Fibroblast of the aortic adventitia (primary cell): ENCODE measurements around the gene CHAF1A. TPM values are rescaled to one million over a fixed set of nuclear protein-coding genes. Genes with fewer than 3 reads are reported as not detected.
A peak's percentile ranks its signal among the peaks of the same experiment; 100 is the strongest.

Source experiments
- DNase-seq: peaks from one replicate; pipeline ENCODE4 v3.0.0-alpha.2; 2010; ENCODE audit warnings: low read depth
- H3K4me3 ChIP-seq: 2 replicates; pipeline ENCODE4 v1.5.1; 2011; ENCODE audit warnings: low read depth, mild to moderate bottlenecking, control low read depth, low read length, moderate library complexity
- CTCF ChIP-seq: IDR thresholded peaks from 2 replicates; pipeline ENCODE4 v1.5.1; 2011; ENCODE audit warnings: mild to moderate bottlenecking, low read length, control low read depth, inconsistent platforms; ENCODE audit not compliant: insufficient read depth
- total RNA-seq: library from RNA; depleted of rRNA; stranded (reverse); fragments of >200 nt; gene quantifications from 2 replicates; pipeline ENCODE4 v1.2.3, GENCODE V29; 2012; ENCODE audit warnings: low replicate concordance

The CHAF1A gene
- total RNA-seq = 8.6 and 25.8 TPM in 2 replicates

GRCh38 chr19:4402171-4403004 is at the start of gene CHAF1A:
TSS of gene CHAF1A (plus strand) at chr19:4402640. CDS start at chr19:4402763, 123 bp downstream.
- TF ChIP-seq CTCF = no peak
- peak; percentile 100 for DNase-seq
- peak within 1 kb of the TSS; percentile 84 for H3K4me3 ChIP-seq

DNA sequence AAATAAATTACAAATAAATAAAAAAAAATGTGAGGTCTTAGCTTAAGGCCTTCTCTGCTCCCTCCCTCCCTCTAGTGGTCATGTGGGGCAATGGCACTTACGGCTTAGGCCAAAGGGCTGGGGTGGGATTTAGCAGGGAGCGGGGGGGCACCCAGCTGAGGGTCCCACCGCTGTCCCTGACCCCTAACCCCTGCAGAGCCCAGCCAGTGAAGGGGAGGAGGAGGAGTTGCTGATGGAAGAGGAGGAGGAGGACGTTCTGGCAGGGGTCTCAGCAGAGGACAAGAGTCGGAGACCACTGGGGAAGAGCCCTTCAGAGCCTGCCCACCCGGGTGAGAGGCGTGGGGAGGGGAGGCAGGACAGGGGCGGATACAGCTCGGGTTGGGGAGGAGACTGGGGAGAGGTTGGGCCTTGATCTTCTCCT is 49.7 kb upstream of the CHAF1A start:
- peak; percentile 92 for TF ChIP-seq CTCF
- peak; percentile 79 for DNase-seq
- H3K4me3 ChIP-seq = no peak overlapping the region

DNA sequence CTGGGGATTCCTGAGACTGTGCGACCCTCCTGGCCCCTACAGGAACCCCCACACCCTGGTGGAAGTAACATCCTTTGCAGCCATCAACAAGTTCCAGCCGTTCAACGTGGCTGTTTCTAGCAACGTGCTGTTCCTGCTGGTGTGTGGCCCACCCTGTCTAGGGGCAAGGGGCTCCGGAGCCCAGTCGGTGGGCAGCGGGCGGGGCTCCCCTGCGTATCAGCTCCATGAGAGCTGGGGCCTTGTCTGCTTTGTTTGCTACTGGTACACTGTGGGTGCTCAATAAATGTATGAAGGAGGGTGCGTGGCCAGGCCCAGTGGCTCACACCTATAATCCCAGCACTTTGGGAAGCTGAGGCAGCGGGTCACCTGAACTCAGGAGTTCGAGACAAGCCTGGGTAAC is 48.2 kb upstream of the CHAF1A start:
- no peak for TF ChIP-seq CTCF
- no peak overlapping the region for H3K4me3 ChIP-seq
- no peak for DNase-seq

DNA sequence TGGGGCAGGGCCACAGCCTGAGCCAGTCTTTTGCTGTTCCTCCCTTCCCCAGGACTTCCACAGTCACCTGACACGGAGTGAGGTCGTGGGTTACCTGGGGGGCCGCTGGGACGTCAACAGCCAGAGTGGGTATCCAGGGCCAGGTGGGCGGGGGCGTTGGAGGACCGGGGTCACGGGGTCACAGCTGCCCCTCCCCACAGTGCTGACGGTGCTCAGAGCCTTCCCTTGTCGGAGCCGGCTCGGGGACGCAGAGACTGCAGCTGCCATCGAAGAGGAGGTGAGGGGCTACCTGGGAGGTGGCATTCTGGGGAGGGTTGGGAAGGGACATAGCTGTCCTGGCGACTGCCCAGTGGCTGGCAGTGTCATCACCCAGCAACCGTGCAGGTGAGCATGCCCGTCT is 47.5 kb upstream of the CHAF1A start:
- no peak for DNase-seq
- no peak for TF ChIP-seq CTCF
- H3K4me3 ChIP-seq = no peak overlapping the region

GRCh38 chr19:4357095-4357797 is 45.2 kb upstream of the CHAF1A start:
- DNase-seq = no peak
- H3K4me3 ChIP-seq = no peak overlapping the region
- no peak for TF ChIP-seq CTCF

DNA sequence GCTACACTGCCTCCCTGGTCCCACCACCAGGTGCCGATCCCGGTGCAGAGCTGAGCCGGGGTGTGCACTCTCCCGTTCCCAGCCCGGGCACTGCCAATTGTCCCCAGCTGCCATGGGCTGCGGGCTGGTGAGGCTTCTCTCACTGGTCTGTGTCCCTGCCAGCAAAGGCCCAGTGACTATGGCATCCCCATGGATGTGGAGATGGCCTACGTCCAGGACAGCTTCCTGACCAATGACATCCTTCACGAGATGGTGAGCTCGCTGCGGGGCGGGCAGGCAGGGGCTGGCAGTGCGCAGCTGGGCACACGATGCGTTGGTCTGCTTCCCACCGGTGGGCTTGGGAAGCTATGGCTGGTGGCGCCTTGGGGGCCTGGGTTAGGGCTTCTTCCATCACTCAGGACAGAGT is 44.5 kb upstream of the CHAF1A start:
- DNase-seq = no peak
- no peak overlapping the region for H3K4me3 ChIP-seq
- TF ChIP-seq CTCF = no peak
